GM06990 (cell line): Measurements from ENCODE around the gene HTATIP2.
A peak's percentile ranks its signal among the peaks of the same experiment; 100 is the strongest.
"Not testable (repeated sequence)": the region's sequence is repeated elsewhere in the genome, so short reads cannot be mapped to it uniquely, and the experiment has no call there.

ENCODE experiments used
- DNase-seq: peaks from one replicate; pipeline ENCODE4 v3.0.0-alpha.2; 2011; ENCODE audit not compliant: insufficient read length; ENCODE audit errors: extremely low read depth
- H3K27me3 ChIP-seq: replicated peaks from 2 replicates; pipeline ENCODE4 v1.6.0; 2011; ENCODE audit warnings: low read length; ENCODE audit not compliant: control insufficient read depth, insufficient read depth
- H3K36me3 ChIP-seq: 2 replicates; pipeline ENCODE4 v1.5.1; 2011; ENCODE audit warnings: low read length; ENCODE audit not compliant: control insufficient read depth, insufficient read depth
- H3K4me3 ChIP-seq: replicated peaks from 2 replicates; pipeline ENCODE4 v1.5.1; 2011; ENCODE audit warnings: low read depth, mild to moderate bottlenecking, control low read depth, low read length
- TF ChIP-seq, protein P1 (sequence below): IDR thresholded peaks from 2 replicates; pipeline ENCODE4 v1.5.1; 2011; ENCODE audit warnings: low read length, control low read depth, mild to moderate bottlenecking, inconsistent platforms; ENCODE audit not compliant: insufficient read depth, poor library complexity, severe bottlenecking

HTATIP2 gene

GRCh38 chr11:20364341-20364792, 853 bp downstream of the HTATIP2 start:
- H3K4me3 ChIP-seq, result peak overlapping the region; percentile 76
- no peak for DNase-seq
- H3K36me3 ChIP-seq, result no peaks in the 10 kb centered on the region; the same call in 1 of the 2 replicates
- TF ChIP-seq, protein P1, sequence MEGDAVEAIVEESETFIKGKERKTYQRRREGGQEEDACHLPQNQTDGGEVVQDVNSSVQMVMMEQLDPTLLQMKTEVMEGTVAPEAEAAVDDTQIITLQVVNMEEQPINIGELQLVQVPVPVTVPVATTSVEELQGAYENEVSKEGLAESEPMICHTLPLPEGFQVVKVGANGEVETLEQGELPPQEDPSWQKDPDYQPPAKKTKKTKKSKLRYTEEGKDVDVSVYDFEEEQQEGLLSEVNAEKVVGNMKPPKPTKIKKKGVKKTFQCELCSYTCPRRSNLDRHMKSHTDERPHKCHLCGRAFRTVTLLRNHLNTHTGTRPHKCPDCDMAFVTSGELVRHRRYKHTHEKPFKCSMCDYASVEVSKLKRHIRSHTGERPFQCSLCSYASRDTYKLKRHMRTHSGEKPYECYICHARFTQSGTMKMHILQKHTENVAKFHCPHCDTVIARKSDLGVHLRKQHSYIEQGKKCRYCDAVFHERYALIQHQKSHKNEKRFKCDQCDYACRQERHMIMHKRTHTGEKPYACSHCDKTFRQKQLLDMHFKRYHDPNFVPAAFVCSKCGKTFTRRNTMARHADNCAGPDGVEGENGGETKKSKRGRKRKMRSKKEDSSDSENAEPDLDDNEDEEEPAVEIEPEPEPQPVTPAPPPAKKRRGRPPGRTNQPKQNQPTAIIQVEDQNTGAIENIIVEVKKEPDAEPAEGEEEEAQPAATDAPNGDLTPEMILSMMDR, result no peak
- no peaks in the 10 kb centered on the region for H3K27me3 ChIP-seq

DNA sequence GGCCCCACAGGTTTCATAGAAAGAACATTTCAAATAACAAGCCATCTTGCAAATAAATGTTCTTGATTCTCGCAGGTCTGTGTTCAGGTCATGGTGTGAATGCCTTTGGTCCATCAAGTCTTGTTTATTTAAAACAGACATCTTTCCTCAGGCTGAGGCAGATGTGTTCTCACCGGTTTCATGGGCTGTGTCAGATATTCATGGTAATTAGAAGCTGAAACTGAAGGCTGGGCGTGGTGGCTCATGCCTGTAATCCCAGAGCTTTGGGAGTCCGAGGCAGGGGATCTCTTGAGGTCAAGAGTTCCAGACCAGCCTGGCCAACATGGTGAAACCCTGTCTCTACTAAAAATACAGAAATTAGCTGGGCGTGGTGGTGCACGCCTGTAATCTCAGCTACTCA, 2.0 kb downstream of the HTATIP2 start:
- H3K36me3 ChIP-seq, H3K4me3 ChIP-seq: not testable (repeated sequence)

DNA sequence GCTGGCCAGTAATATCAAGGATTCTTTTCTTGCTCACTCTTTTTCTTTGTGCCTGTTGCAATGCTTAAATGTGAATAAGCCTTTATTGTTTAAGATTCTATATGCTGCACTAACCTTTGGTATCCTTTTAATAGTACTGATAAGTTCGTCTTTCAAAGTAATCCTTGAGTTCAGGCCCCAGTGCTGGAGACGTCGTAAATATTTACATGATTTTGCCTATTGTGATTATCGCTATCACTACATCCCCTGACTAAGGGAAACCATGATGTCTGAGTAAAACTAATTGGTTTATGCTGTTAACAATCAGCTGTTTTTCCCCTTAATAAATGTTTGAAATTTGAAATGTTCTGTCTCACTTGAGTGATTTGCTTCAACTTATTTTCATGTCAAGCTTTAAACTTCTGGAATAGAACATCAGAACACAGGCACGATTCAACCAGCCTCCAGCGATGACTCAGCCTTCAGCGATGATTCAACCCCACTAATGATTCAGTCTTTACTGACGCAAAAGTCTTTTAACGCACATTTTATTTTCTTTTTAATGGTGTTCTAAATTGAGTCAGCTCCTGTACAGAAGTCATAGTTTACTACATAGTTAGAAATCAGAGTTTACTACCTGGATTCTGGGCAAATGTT, 3.9 kb downstream of the HTATIP2 start:
- H3K36me3 ChIP-seq, result no peaks in the 10 kb centered on the region; the same call in 1 of the 2 replicates
- H3K4me3 ChIP-seq, result no peak overlapping the region
- TF ChIP-seq, protein P1, result no peak
- no peak for DNase-seq
- H3K27me3 ChIP-seq, result no peaks in the 10 kb centered on the region

More for the DNA sequence above, 2.0 kb downstream of the HTATIP2 start:
- not testable (repeated sequence) for H3K27me3 ChIP-seq, DNase-seq

DNA sequence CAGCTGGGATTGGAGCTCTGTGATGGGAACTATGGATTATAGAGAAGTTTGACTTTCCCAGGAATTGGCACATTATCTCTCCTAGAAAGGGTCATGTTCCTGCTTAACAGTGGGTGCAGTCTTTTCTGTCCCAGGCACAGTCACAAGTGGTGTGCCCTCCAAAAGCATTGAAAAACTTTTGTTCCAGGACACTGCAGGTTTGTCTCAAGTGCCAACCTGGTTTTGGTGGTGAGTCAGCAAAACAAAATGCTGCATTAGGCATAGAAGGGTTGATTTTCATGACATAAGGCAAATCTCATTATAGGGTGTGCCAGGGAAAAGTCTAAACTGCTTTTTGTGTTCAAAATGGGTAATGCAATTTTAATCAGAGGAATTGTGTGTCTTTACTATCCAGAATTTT, 4.9 kb downstream of the HTATIP2 start:
- H3K4me3 ChIP-seq, result no peak overlapping the region
- no peak for DNase-seq
- no peaks in the 10 kb centered on the region; the same call in 1 of the 2 replicates for H3K36me3 ChIP-seq
- no peaks in the 10 kb centered on the region for H3K27me3 ChIP-seq
- TF ChIP-seq, protein P1, result no peak

- TF ChIP-seq, protein P1, result no peak
- Histone ChIP-seq H3K27me3 (no peaks in the 10 kb centered on the region), H3K4me3 (no peak overlapping the region), H3K36me3 (no peaks in the 10 kb centered on the region; the same call in 1 of the 2 replicates)
- no peak for DNase-seq
Observed at GRCh38 chr11:20369826-20370225, 6.3 kb downstream of the HTATIP2 start.

DNA sequence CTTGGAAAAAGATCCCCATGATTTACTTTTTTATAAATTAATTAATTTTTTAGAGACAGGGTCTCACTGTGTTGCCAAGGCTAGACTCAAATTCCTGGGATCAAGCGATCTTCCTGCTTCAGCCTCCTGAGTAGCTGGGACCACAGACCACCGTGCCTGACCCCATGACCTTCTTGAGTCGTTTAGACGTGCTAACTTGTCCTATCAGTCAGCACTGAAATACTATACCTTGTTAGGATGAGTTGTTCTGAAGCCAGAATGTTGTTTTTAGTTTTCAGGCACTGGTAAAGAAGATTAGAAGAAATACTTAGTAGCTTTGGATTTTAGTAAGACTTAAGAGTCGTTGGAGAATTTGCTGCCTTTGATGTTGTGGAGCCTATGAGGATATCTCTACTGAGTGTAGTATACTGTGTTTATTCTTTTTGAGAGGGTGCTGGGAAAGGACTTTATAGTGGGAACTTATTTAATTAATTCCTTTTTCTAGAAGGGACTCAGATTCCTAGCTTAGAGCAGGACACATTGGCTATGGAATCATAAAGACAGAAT, 8.6 kb downstream of the HTATIP2 start:
- DNase-seq, result no peak
- TF ChIP-seq, protein P1, result no peak
- no peaks in the 10 kb centered on the region for H3K27me3 ChIP-seq
- no peaks in the 10 kb centered on the region for H3K36me3 ChIP-seq
- H3K4me3 ChIP-seq, result no peak overlapping the region
